Muscle of back (tissue), 11 donors: ENCODE measurements around the gene HMCES. TPM values are rescaled to one million over a fixed set of nuclear protein-coding genes. Genes with fewer than 3 reads are reported as not detected.

Experiments
- DNase-seq, 3 donors: peaks; one replicate each; pipeline versions ENCODE4 v3.0.0 to v3.0.0-alpha.2; 2013
- polyA plus RNA-seq, 10 donors: library from polyadenylated mRNA; unstranded; fragments of 120-200 nt; gene quantifications; one replicate each; pipeline ENCODE4 v1.2.1, GENCODE V29; 2013; ENCODE audit not compliant: insufficient read length in 10 of 10

The HMCES gene
- polyA plus RNA-seq, 10 donors: 20.5 to 28.9 (median 24.2) TPM

- no peak for DNase-seq
These were observed 12.7 kb downstream of the HMCES start for GRCh38 chr3:129291236-129291886.

GRCh38 chr3:129295286-129295685 lies 16.6 kb downstream of the HMCES start:
- DNase-seq: no peak

GRCh38 chr3:129304146-129304961 lies 25.7 kb downstream of the HMCES start:
- DNase-seq: no peak

GRCh38 chr3:129304962-129305222 lies 26.2 kb downstream of the HMCES start:
- DNase-seq: no peak

- peak; percentile 79 to 94 (median 86) for DNase-seq
These were observed 27.0 kb downstream of the HMCES start for GRCh38 chr3:129305592-129306091.

- DNase-seq: no peak
These were observed 30.0 kb downstream of the HMCES start for GRCh38 chr3:129308636-129309035.

GRCh38 chr3:129310111-129311011 lies 31.7 kb downstream of the HMCES start:
- DNase-seq: peak in 1 of 3 donors; percentile 41

GRCh38 chr3:129311054-129311902 lies 32.6 kb downstream of the HMCES start:
- DNase-seq: no peak

- DNase-seq: peak in 1 of 3 donors; percentile 30
These were observed 33.5 kb downstream of the HMCES start for GRCh38 chr3:129312021-129312639.

GRCh38 chr3:129312671-129313414 lies 34.2 kb downstream of the HMCES start:
- peak in 1 of 3 donors; percentile 41 for DNase-seq

- DNase-seq: no peak
These were observed 34.7 kb downstream of the HMCES start for GRCh38 chr3:129313415-129313664.

GRCh38 chr3:129313665-129314385 lies 35.2 kb downstream of the HMCES start:
- peak in 1 of 3 donors; percentile 53 for DNase-seq

GRCh38 chr3:129314386-129315222 lies 35.9 kb downstream of the HMCES start:
- peak; percentile 91 to 97 (median 95) for DNase-seq

- DNase-seq: peak in 1 of 3 donors; percentile 69
These were observed 36.7 kb downstream of the HMCES start for GRCh38 chr3:129315223-129315997.

- DNase-seq: no peak
These were observed 37.3 kb downstream of the HMCES start for GRCh38 chr3:129315998-129316247.

GRCh38 chr3:129316248-129317013 lies 37.8 kb downstream of the HMCES start:
- DNase-seq: peak; percentile 83 to 93 (median 87)
